AG08396 (cell line): ENCODE measurements around the gene LSM14A.
"Not testable (repeated sequence)": the region's sequence is repeated elsewhere in the genome, so short reads cannot be mapped to it uniquely, and the experiment has no call there.

Source experiments
- DNase-seq: peaks from one replicate; pipeline ENCODE4 v3.0.0; 2012; ENCODE audit warnings: low spot score, mixed read lengths

The LSM14A gene

DNA sequence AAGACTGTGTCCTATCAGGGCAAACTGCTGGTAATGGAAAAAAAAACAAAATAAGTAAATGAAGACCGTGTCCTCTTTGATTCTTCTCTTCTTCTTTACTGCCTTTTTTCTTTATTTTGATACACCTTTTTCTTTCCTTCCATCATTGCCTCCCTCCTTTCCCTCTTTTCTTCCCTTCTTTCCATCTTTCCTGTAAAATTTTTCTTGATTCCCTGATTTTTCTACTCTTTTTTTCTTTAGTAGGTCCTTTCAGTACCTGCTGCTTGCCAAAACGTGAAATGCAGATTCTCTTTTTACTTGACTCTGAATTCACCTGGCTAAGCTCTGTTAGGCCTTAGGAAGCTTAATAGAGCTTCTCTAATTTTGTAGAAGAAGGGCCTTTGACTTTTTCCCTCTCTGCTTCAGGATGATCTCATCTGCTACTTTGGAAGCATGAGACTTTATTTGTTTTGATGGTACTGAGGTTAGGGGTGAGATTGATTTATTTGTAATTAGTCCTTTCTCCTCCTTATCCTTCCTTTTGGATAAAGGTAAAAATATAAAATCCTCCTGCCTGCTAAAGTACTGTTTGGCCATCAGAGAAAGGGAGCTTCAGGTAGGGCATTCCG is 19.2 kb downstream of the LSM14A start:
- DNase-seq: no peak

GRCh38 chr19:34193439-34193838 is 21.1 kb downstream of the LSM14A start:
- DNase-seq: no peak

- DNase-seq: no peak
These were observed 21.6 kb downstream of the LSM14A start for GRCh38 chr19:34193876-34194275.

- no peak for DNase-seq
These were observed 28.8 kb downstream of the LSM14A start for GRCh38 chr19:34201133-34201532.

DNA sequence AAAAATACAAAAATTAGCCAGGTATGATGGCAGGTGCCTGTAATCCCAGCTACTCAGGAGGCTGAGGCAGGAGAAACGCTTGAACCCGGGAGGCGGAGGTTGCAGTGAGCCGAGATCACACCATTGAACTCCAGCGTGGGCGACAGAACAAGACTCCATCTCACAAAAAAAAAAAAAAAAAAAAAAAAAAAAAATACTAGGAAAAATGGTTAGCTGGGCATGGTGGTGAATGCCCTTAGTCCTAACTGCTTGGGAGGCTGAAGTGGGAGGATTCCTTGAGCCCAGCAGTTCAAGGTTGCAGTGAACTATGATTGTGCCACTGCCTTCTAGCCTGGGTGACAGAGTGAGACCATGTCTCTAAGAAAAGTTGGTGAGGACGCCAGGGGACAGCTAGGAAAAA is 33.0 kb downstream of the LSM14A start:
- not testable (repeated sequence) for DNase-seq

- no peak for DNase-seq
These were observed 36.1 kb downstream of the LSM14A start for GRCh38 chr19:34208291-34208884.

- DNase-seq: no peak
These were observed 37.4 kb downstream of the LSM14A start for GRCh38 chr19:34209726-34210125.

DNA sequence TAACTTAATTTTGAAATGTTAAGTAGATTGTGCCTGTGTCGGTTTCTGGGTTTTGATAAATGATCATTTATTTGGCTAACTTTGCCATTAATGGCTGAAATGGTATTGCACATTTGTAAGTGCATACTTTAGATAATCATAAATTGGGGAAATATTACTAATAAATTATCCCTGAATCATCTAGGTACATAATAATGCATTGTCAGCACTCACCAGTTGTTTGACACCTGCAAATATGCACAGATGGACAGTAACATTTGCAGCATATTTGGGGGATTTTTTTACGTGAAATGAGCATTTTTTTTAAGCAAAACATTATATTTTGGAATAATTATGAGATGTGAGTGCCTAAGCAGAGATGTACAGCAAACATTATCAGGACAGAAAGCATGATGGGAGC is 41.0 kb downstream of the LSM14A start:
- DNase-seq: no peak

DNA sequence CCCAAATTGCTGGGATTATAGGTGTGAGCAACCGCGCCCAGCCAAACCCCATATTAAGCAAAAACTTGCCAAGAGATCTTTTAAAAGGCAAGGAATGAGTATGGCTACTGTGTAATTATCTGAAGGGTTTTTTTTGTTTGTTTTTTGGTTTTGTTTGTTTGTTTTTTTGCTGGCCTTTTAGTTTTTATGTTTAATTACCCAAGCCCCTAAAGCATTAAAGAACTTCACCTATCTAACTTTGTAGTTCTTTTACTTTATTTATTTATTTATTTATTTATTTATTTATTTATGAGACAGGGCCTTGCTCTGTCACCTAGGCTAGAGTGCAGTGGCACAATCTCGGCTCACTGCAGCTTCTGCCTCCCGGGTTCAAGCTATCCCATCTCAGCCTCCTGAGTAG is 41.7 kb downstream of the LSM14A start:
- no peak for DNase-seq

DNA sequence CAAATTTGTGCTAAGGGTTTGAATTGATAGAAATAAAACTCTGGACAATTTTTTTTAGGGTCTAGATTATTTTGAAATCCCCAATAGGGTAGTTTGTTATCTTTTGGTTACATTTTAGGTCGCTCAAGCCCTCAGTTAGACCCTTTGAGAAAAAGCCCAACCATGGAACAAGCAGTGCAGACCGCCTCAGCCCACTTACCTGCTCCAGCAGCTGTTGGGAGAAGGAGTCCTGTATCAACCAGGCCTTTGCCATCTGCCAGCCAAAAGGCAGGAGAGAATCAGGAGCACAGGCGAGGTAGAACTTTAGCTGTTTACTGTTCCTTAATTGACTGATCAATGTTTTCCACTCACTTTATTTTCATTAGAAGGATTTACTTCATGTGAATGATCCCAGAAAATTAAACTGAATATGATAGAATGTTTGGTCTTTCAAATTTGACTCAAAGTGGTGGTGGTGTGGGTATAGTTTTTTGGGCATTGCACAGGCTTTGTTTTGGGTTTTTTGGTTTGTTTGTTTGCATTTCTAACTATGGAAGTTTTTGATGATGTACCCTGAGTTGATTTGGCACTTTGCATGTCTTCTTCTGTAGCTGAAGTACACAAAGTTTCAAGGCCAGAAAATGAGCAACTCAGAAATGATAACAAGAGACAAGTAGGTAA is 42.8 kb downstream of the LSM14A start:
- DNase-seq: no peak

DNA sequence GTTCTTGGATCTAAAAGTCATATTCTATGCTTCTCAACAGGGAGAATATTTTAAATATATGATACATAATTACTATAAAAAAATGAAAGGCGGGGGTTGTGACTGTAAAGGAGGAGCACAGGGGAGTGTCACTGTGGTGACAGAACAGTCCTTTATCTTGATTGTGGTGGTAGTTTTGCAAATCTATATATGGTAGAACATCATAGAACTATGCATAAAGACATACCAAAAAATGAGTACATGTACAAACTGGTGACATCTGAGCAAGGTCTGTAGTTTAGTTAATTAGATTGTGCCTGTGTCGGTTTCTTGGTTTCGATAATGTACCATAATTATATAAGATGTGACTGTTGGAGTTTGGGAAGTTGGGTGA is 43.3 kb downstream of the LSM14A start:
- no peak for DNase-seq

GRCh38 chr19:34216745-34217219 is 44.5 kb downstream of the LSM14A start:
- not testable (repeated sequence) for DNase-seq

- peak; percentile 52 for DNase-seq
These were observed 45.9 kb downstream of the LSM14A start for GRCh38 chr19:34217952-34218817.

- no peak for DNase-seq
These were observed 46.5 kb downstream of the LSM14A start for GRCh38 chr19:34218818-34219164.

DNA sequence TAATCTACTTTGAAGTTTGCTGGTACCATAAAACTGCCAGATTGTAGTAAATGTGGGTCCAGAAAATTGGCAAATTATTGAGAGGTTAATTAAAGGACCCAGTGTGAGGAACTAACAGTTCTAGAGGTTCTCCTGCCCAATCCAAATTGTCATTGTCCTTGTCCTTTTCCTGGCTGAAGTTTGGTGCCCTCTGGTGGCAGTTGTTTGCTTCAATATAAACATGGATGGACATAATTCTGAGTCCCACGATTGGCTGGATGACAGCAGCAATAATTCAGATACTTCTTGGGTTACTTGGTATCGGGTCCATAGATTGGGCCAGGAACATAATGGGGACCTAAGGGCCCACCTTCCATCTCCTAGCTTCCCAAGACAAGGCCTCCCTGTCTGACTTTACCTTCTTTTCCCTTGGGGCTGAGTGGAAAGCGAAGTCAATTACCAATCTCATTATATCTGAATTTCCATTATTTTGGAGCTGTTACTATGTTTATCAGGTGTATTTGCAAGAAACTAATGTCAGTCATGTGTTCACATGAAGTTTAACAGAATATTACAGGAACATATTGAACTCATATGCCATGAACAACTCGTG is 48.3 kb downstream of the LSM14A start:
- DNase-seq: peak; percentile 47

GRCh38 chr19:34222386-34222785 is 50.1 kb downstream of the LSM14A start:
- DNase-seq: no peak

DNA sequence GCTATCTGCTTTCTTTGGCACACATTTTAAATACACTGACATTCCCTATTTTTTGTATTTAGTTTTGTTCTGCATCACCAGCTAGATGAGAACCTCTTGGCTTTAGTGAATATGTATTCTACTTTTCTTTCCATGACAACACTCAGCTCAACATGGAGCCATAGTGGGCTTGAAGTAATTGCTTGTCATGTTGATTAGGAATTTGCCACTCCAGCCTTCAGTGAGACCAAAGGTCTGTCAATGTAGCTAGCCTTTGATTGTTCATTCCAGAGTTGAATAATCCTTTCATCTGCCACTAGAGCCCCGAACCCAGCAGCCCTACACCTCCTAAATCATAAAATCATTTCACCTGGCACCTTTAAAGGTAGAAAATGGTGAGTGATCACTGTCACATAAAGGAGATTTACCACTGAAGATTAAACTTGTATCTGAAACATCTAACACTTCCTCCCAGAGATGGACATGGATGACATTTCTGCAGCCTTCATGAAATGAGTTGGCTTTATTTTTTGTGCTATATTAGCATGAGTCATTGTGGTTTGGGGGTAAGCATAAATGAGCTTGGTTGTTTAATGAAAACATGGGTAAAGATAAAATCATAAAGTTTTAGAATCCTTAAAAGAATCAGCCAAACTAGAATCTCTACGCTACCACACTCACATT is 52.8 kb downstream of the LSM14A start:
- DNase-seq: no peak

- DNase-seq: no peak
These were observed 53.3 kb downstream of the LSM14A start for GRCh38 chr19:34225659-34226015.

DNA sequence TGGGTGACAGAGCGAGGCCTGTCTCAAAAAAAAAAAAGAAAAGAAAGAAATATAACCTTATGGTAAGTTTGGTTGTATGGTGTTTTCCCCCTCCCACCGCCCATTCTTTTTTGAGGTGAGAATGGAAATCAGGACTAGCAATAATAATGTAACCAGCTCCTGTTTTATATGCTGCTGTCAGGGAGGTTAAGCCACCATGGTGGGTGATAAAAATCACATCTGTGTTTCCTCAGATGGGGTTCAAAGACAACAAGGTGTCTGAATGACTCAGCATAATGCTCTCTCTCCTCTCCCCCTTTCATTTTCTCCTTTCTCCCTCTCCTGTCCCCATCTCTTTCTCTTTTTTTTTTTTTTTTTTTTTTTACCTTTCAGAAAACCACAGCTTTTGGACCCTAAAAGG is 53.7 kb downstream of the LSM14A start:
- DNase-seq: no peak

- no peak for DNase-seq
These were observed 56.0 kb downstream of the LSM14A start for GRCh38 chr19:34228347-34228746.

- DNase-seq: no peak
These were observed 56.5 kb downstream of the LSM14A start for GRCh38 chr19:34228762-34229161.

GRCh38 chr19:34229721-34230120 is 57.4 kb downstream of the LSM14A start:
- DNase-seq: no peak
